ENCODE measurements around the gene NAA80.
A peak's percentile ranks its signal among the peaks of the same experiment; 100 is the strongest.
"Not testable (repeated sequence)": the region's sequence is repeated elsewhere in the genome, so short reads cannot be mapped to it uniquely, and the experiment has no call there.

NAA80 gene

GRCh38 chr3:50268703-50269451 is 30.3 kb downstream of the NAA80 start, which contains the start of gene SEMA3B:
SEMA3B (plus strand) TSS chr3:50269147; CDS start chr3:50269241, 94 bp downstream.
- DNase-seq, result no peak

GRCh38 chr3:50268276-50268675 is 30.9 kb downstream of the NAA80 start:
- no peak for DNase-seq

GRCh38 chr3:50267280-50267913 is 31.8 kb downstream of the NAA80 start:
- no peak for DNase-seq

DNA sequence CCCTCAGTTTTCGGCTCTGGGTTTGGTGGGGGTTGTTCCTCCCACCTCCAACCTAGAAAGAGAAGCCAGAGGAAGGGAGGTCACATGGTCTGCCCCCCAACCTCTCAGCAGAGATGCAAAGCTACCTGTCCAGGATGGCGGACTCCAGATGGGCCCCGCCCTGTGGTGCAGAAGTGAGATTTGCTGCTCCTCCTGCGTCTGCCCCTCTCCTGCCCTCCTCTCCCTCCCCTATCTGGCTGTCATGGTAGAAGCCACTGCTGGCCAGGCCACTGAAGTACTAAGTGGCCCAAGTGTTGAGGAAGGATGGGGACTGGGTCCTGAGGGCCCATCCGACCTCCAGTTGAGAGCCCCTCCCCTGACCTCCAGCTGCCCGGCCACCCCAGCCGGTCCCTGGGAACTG is 32.4 kb downstream of the NAA80 start:
- DNase-seq, result no peak

GRCh38 chr3:50266017-50266416 is 33.2 kb downstream of the NAA80 start:
- no peak for DNase-seq

GRCh38 chr3:50265571-50265970 is 33.6 kb downstream of the NAA80 start:
- no peak for DNase-seq

DNA sequence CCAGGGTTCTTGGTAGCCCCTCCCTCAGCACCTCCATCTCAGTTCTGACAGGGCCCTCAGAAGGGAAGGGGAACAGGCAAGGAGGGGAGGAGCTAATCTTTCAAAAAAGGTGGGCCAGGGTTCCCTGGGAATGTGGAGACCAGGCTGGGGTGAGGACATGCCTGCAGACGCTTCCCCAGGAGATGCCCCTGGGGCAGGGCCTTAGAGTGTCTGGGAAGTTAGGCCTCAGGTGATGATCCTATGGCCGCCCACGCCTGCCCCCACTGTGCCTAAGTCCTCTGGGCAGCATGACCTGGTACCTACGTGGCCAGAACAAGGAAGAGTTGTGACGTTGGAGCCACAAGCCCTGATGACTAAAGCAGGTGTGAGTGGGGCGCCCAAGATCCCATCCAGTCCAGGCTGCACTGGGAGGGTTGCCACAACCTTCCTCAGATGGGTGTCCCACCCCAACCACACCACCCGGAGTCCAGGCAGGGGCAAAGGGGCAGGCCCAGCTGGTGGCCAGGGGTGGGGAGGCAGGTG is 34.2 kb downstream of the NAA80 start:
- DNase-seq, result no peak

GRCh38 chr3:50264383-50264963 is 34.7 kb downstream of the NAA80 start:
- no peak for DNase-seq

DNA sequence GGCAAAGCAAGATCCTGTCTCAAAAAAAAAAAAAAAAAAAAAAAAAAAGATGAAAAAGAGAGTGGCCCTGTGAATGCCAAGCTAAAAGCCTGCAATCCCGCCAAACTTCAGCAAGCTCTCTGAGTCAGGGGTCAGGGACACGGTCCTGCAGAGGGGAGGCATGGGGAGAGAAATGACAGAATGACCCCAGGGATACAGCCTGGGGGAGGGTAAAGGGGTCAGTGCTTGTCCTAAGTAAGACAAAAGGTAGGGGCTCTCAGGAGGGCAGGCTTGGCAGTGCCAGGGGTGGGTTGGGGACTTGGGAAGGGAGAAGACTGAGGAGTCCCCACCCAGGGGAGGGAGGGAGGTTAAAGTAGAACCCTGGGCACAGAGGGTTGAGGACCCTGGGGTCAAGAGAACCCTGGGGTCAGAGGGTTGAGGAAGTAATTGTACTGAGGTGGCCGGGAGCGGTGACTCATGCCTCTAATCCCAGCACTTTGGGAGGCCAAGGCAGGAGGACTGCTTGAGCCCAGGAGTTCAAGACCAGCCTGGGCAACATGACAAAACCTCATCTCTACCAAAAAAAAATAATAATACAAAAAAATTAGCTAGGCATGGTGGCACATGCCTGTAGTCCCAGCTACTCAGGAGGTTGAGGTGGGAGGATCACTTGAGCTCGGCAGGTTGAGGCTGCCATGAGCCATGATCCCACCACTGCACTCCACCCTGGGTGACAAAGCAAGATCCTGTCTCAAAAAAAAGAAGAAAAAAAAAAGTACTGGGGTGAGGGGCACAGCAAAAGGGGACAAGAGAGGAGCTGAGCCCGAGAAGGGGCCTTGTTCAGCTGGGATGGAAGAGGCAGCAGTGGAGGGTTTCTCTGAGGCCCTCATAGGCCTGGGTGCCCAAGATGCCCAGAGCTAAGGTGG is 35.5 kb downstream of the NAA80 start:
- DNase-seq, result no peak

DNA sequence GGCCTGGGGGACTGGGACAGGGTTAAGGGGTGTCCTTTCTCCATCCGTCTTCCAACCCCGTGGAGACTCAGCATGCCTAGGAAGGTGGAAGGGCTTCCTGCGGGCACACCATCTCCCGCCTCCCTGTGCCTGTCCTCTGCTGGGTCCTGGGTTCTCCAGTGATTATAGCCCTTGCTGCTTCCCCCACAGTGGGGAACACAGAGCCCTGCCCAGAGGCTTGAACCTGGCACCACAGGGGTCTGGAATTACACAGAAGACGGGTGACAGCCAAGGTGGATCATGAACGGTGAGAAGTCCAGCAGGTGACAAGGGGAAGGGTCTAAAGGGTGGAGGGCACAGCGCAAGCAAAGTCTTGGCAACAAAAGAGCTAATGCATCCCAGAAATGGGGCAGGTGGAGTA is 36.4 kb downstream of the NAA80 start:
- DNase-seq, result no peak

DNA sequence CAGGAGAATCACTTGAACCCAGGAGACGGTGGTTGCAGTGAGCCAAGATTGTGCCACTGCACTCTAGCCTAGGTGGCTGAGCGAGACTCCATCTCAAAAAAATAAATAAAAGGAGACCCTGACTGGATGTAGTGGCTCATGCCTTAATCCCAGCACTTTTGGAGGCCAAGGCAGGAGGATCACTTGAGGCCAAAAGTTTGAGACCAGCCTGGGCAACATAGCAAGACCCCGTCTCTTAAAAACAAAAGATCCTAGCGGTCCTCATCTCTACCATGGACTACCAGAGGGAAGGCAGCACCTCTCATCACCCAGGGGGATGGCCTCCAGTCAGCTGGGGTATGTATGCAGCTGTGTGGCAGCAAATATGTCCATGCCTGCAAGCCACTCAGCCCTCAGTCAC is 37.0 kb downstream of the NAA80 start:
- not testable (repeated sequence) for DNase-seq

GRCh38 chr3:50261505-50261904 is 37.7 kb downstream of the NAA80 start:
- DNase-seq, result no peak

GRCh38 chr3:50260942-50261441 is 38.2 kb downstream of the NAA80 start:
- no peak for DNase-seq

- peak; percentile 72 for DNase-seq
Observed at GRCh38 chr3:50260027-50260941, 38.9 kb downstream of the NAA80 start.

DNA sequence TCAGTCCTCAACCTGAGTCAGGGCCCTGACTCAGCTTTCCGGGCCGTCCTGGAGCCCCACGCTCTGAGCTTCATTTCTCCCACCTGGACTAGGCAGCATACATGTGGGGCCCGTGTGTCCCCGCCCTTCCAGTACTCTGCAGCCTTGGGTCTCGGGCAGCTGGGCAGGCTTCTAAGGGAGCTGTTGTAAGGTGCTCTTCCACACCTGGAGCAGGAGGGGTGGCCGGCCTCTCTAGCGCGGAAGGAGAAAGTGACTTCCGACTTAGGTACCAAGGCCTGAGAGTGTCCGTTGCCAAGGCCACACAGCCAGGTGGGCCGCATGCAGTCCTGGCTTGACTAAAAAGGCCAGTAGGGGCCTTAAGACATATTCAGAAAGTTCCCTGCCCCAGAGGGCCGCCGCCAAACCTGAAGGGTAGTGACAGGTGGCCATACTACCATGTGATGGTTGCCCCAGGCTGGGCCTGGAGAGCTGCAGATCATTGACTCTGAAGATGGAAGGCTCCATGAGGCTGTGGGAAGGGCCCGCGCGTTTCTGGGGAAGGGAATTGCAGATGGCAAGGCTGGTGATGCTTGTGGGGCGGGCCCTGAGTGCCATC is 39.7 kb downstream of the NAA80 start:
- DNase-seq, result no peak

GRCh38 chr3:50258979-50259378 is 40.2 kb downstream of the NAA80 start:
- DNase-seq, result no peak

DNA sequence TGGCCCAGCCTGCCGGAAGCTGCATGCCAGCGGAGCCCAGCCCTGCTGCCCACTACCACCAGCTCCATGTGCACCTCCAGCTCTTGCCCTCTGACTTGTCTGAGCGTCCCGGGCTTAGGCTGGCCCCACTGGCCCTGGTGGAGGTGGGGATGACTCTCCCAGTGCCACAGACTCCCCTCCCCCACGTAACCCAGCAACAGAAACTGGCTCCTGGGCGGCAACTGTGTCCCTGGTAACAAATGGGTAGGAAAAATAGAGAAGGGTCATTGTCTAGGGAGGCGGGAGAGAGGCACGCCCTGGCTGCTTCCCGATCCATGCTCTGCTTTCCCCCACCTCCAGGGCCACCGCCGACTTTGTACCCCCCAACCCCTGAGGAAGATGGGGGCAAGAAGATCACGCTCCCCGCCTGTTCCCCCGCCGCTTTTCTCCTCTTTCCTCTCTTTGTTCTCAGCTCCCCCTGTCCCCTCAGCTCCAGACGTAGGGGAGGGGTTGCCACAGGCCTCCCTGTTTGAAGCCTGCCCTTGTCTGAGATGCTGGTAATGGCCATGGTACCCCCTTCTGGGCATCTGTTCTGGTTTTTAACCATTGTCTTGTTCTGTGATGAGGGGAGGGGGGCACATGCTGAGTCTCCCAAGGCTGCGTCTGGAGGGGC is 41.0 kb downstream of the NAA80 start:
- no peak for DNase-seq

- no peak for DNase-seq
Observed at GRCh38 chr3:50256978-50257890, 42.0 kb downstream of the NAA80 start.

GRCh38 chr3:50255251-50255615 is 44.0 kb downstream of the NAA80 start:
- peak; percentile 94 for DNase-seq
